ENCODE data around the gene CYB561D2. TPM values are rescaled to one million over a fixed set of nuclear protein-coding genes. Genes with fewer than 3 reads are reported as not detected.

CYB561D2 gene
- total RNA-seq, 1 donor, result 25.0 TPM

GRCh38 chr3:50356553-50356952, 5.9 kb downstream of the CYB561D2 start:
- H3K9me3 ChIP-seq (ENCODE audit: low read depth, low read length), result no peaks in the 10 kb centered on the region
- peak overlapping the region; percentile 20 for H3K27ac ChIP-seq (ENCODE audit: low read depth, low read length)
- peaks cover 71% of the 10 kb centered on the region for H3K79me2 ChIP-seq (ENCODE audit: insufficient read depth, low read length)
- no peak for TF ChIP-seq CTCF (IDR thresholded peaks at IDR 0.05; ENCODE audit: extremely low read depth, low read depth, low read length)
- H3K36me3 ChIP-seq (ENCODE audit: insufficient read depth, low read length), result peaks cover 46% of the 10 kb centered on the region
- H3K4me2 ChIP-seq (ENCODE audit: insufficient read depth, low read length), result peak overlapping the region; percentile 91
- no peak overlapping the region for H2AFZ ChIP-seq (ENCODE audit: low read length)
- no peak for DNase-seq (ENCODE audit: insufficient read length, low spot score, missing footprints)
- peak overlapping the region; percentile 92 for H3K4me3 ChIP-seq (ENCODE audit: insufficient read depth, low read length)
- peaks cover 67% of the 10 kb centered on the region for H4K20me1 ChIP-seq (ENCODE audit: insufficient read depth, low read length)
- H3K4me1 ChIP-seq (ENCODE audit: insufficient read depth, low read length), result peaks cover 49% of the 10 kb centered on the region
- H3K27me3 ChIP-seq (ENCODE audit: insufficient read depth, low read length), result no peaks in the 10 kb centered on the region

- Histone ChIP-seq H3K4me3 (ENCODE audit: insufficient read depth, low read length) (peak overlapping the region; percentile 92), H4K20me1 (ENCODE audit: insufficient read depth, low read length) (peaks cover 62% of the 10 kb centered on the region), H3K9me3 (ENCODE audit: low read depth, low read length) (no peaks in the 10 kb centered on the region), H2AFZ (ENCODE audit: low read length) (no peak overlapping the region), H3K36me3 (ENCODE audit: insufficient read depth, low read length) (peaks cover 41% of the 10 kb centered on the region), H3K27me3 (ENCODE audit: insufficient read depth, low read length) (no peaks in the 10 kb centered on the region), H3K79me2 (ENCODE audit: insufficient read depth, low read length) (peaks cover 66% of the 10 kb centered on the region), H3K4me2 (ENCODE audit: insufficient read depth, low read length) (peak overlapping the region; percentile 91), H3K27ac (ENCODE audit: low read depth, low read length) (peak overlapping the region; percentile 82), H3K4me1 (ENCODE audit: insufficient read depth, low read length) (peaks cover 43% of the 10 kb centered on the region)
- DNase-seq (ENCODE audit: insufficient read length, low spot score, missing footprints), result no peak
- TF ChIP-seq CTCF (IDR thresholded peaks at IDR 0.05; ENCODE audit: extremely low read depth, low read depth, low read length), result no peak
These were observed 6.8 kb downstream of the CYB561D2 start for GRCh38 chr3:50357481-50357880.

- no peak for DNase-seq (ENCODE audit: insufficient read length, low spot score, missing footprints)
- peaks cover 37% of the 10 kb centered on the region for H3K4me1 ChIP-seq (ENCODE audit: insufficient read depth, low read length)
- H3K27ac ChIP-seq (ENCODE audit: low read depth, low read length), result peak overlapping the region; percentile 82
- H3K4me2 ChIP-seq (ENCODE audit: insufficient read depth, low read length), result peak overlapping the region; percentile 91
- no peak for TF ChIP-seq CTCF (IDR thresholded peaks at IDR 0.05; ENCODE audit: extremely low read depth, low read depth, low read length)
- no peak overlapping the region for H2AFZ ChIP-seq (ENCODE audit: low read length)
- peak overlapping the region; percentile 92 for H3K4me3 ChIP-seq (ENCODE audit: insufficient read depth, low read length)
- H3K9me3 ChIP-seq (ENCODE audit: low read depth, low read length), result no peaks in the 10 kb centered on the region
- H3K36me3 ChIP-seq (ENCODE audit: insufficient read depth, low read length), result peaks cover 37% of the 10 kb centered on the region
- H4K20me1 ChIP-seq (ENCODE audit: insufficient read depth, low read length), result peaks cover 53% of the 10 kb centered on the region
- peaks cover 58% of the 10 kb centered on the region for H3K79me2 ChIP-seq (ENCODE audit: insufficient read depth, low read length)
- H3K27me3 ChIP-seq (ENCODE audit: insufficient read depth, low read length), result no peaks in the 10 kb centered on the region
These were observed 7.8 kb downstream of the CYB561D2 start for GRCh38 chr3:50358355-50358910.

GRCh38 chr3:50358911-50359759, 8.5 kb downstream of the CYB561D2 start, which contains the start of gene TMEM115:
Gene TMEM115, minus strand, starts transcription at chr3:50359521. Its CDS starts 458 bp downstream, at chr3:50359063.
- no peak for TF ChIP-seq CTCF (IDR thresholded peaks at IDR 0.05; ENCODE audit: extremely low read depth, low read depth, low read length)
- Histone ChIP-seq H3K79me2 (ENCODE audit: insufficient read depth, low read length) (peaks cover 51% of the 10 kb centered on the region), H2AFZ (ENCODE audit: low read length) (peak within 1 kb of the TSS; percentile 92), H4K20me1 (ENCODE audit: insufficient read depth, low read length) (peaks cover 46% of the 10 kb centered on the region), H3K4me1 (ENCODE audit: insufficient read depth, low read length) (peaks cover 37% of the 10 kb centered on the region), H3K27me3 (ENCODE audit: insufficient read depth, low read length) (no peaks in the 10 kb centered on the region), H3K36me3 (ENCODE audit: insufficient read depth, low read length) (peaks cover 30% of the 10 kb centered on the region), H3K9me3 (ENCODE audit: low read depth, low read length) (no peaks in the 10 kb centered on the region), H3K4me3 (ENCODE audit: insufficient read depth, low read length) (peak within 1 kb of the TSS; percentile 92), H3K4me2 (ENCODE audit: insufficient read depth, low read length) (peak within 1 kb of the TSS; percentile 91), H3K27ac (ENCODE audit: low read depth, low read length) (peak within 1 kb of the TSS; percentile 82)
- DNase-seq (ENCODE audit: insufficient read length, low spot score, missing footprints), result peak; percentile 100
